ENCODE results near the gene TMPRSS9. TPM values are rescaled to one million over a fixed set of nuclear protein-coding genes. Genes with fewer than 3 reads are reported as not detected.
A peak's percentile ranks its signal among the peaks of the same experiment; 100 is the strongest.
"Not testable (repeated sequence)": the region's sequence is repeated elsewhere in the genome, so short reads cannot be mapped to it uniquely, and the experiment has no call there.

The TMPRSS9 gene
- polyA plus RNA-seq, 1 donor: 0.38 TPM

GRCh38 chr19:2458776-2459175 is 98.7 kb downstream of the TMPRSS9 start:
- not testable (repeated sequence) for DNase-seq (ENCODE audit: low read depth)

- DNase-seq (ENCODE audit: low read depth): no peak
These were observed 100.2 kb downstream of the TMPRSS9 start for GRCh38 chr19:2460245-2460644.

- no peak for DNase-seq (ENCODE audit: low read depth)
These were observed 101.9 kb downstream of the TMPRSS9 start for GRCh38 chr19:2461751-2462634.

GRCh38 chr19:2462635-2463421 is 102.8 kb downstream of the TMPRSS9 start:
- DNase-seq (ENCODE audit: low read depth): peak; percentile 79

GRCh38 chr19:2463694-2464093 is 103.6 kb downstream of the TMPRSS9 start:
- DNase-seq (ENCODE audit: low read depth): not testable (repeated sequence)

GRCh38 chr19:2464389-2464788 is 104.3 kb downstream of the TMPRSS9 start:
- no peak for DNase-seq (ENCODE audit: low read depth)

- DNase-seq (ENCODE audit: low read depth): no peak
These were observed 108.5 kb downstream of the TMPRSS9 start for GRCh38 chr19:2468596-2468995.

- DNase-seq (ENCODE audit: low read depth): no peak
These were observed 109.2 kb downstream of the TMPRSS9 start for GRCh38 chr19:2469102-2469914.

GRCh38 chr19:2469915-2470200 is 109.8 kb downstream of the TMPRSS9 start:
- not testable (repeated sequence) for DNase-seq (ENCODE audit: low read depth)

GRCh38 chr19:2474232-2475017 is 114.4 kb downstream of the TMPRSS9 start:
- DNase-seq (ENCODE audit: low read depth): no peak

- no peak for DNase-seq (ENCODE audit: low read depth)
These were observed 115.1 kb downstream of the TMPRSS9 start for GRCh38 chr19:2475018-2475701.

Other genes with a start within 250 kb of the TMPRSS9 start
- 53.5 TPM for gene AP3D1, start 208.7 kb upstream of the TMPRSS9 start, polyA plus RNA-seq (ENCODE audit: insufficient read length)
- 20.0 TPM for gene DOT1L, start 196.3 kb upstream of the TMPRSS9 start, polyA plus RNA-seq (ENCODE audit: insufficient read length)
- gene PLEKHJ1, start 123.9 kb upstream of the TMPRSS9 start, polyA plus RNA-seq (ENCODE audit: insufficient read length): 64.0 TPM
- 63.8 TPM for gene SF3A2, start 123.4 kb upstream of the TMPRSS9 start, polyA plus RNA-seq (ENCODE audit: insufficient read length)
- 6.1 TPM for gene AMH, start 110.9 kb upstream of the TMPRSS9 start, polyA plus RNA-seq (ENCODE audit: insufficient read length)
- gene JSRP1, start 103.8 kb upstream of the TMPRSS9 start, polyA plus RNA-seq (ENCODE audit: insufficient read length): 84.3 TPM
- 0.05 TPM for gene PEAK3, start 78.1 kb upstream of the TMPRSS9 start, polyA plus RNA-seq (ENCODE audit: insufficient read length)
- 0.13 TPM for gene LINGO3, start 52.1 kb upstream of the TMPRSS9 start, polyA plus RNA-seq (ENCODE audit: insufficient read length)
- 68.1 TPM for gene LSM7, start 31.7 kb upstream of the TMPRSS9 start, polyA plus RNA-seq (ENCODE audit: insufficient read length)
- gene SPPL2B, start 31.6 kb upstream of the TMPRSS9 start, polyA plus RNA-seq (ENCODE audit: insufficient read length): 45.2 TPM
- 90.5 TPM for gene TIMM13, start 67.3 kb downstream of the TMPRSS9 start, polyA plus RNA-seq (ENCODE audit: insufficient read length)
- gene LMNB2, start 96.7 kb downstream of the TMPRSS9 start, polyA plus RNA-seq (ENCODE audit: insufficient read length): 54.7 TPM
- 7.4 TPM for gene GADD45B, start 115.9 kb downstream of the TMPRSS9 start, polyA plus RNA-seq (ENCODE audit: insufficient read length)